SIG-M5 treated with dmso at 0.1 percent for 504 hours (cell line): ENCODE measurements around the gene SEMA5A.
A peak's percentile ranks its signal among the peaks of the same experiment; 100 is the strongest.

Experiments
- DNase-seq: peaks from one replicate; lab custom pipeline; 2025; ENCODE audit not compliant: unreplicated experiment; lab: John Stamatoyannopoulos, UW

SEMA5A gene

GRCh38 chr5:9547122-9547947 lies 1.5 kb upstream of the SEMA5A start:
- DNase-seq: no peak

- no peak for DNase-seq
Measured at GRCh38 chr5:9545136-9545991, 511 bp downstream of the SEMA5A start.

- DNase-seq: peak; percentile 13
Measured at GRCh38 chr5:9544502-9545135, 1.3 kb downstream of the SEMA5A start.

DNA sequence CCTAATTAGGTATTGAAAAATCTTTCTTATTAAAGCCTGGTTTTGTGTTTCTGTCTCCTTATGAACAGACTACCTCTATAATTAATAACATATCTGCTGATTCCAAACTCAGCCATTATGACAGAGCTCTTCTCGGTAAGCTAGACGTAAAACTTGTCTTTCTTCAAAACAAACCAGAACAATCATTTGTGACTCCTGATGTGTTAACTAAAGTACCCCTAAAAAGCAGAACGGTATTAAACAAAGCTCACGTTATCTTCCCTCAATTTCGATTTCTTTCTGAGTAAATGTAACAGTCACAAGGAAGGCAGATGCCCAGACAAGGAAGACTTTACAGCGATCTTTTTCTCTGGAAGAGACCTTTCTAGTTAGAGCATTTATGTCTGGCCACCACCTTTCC lies 1.8 kb downstream of the SEMA5A start:
- DNase-seq: no peak

GRCh38 chr5:9543311-9543920 lies 2.5 kb downstream of the SEMA5A start:
- no peak for DNase-seq

- no peak for DNase-seq
Measured at GRCh38 chr5:9540791-9541190, 5.1 kb downstream of the SEMA5A start.

DNA sequence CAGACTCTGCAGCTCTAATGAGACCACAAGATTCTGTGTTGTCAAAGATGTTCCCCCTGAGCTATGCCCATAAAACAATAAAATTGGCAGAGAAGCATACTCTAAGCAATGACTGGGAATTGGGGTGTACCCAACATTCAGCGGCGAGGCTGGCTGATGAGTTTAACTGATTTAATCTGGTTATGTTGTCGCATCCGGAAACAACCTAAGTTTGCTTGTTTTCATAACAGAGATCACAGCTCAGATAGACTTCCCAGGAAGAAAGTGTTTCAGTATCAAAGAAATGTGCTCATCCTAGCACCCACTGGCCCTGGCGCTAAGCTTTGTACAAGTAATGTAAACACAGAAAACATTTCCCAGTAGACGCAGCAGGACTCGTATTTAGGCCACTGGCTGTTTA lies 7.4 kb downstream of the SEMA5A start:
- no peak for DNase-seq

- no peak for DNase-seq
Measured at GRCh38 chr5:9537223-9538141, 8.4 kb downstream of the SEMA5A start.

DNA sequence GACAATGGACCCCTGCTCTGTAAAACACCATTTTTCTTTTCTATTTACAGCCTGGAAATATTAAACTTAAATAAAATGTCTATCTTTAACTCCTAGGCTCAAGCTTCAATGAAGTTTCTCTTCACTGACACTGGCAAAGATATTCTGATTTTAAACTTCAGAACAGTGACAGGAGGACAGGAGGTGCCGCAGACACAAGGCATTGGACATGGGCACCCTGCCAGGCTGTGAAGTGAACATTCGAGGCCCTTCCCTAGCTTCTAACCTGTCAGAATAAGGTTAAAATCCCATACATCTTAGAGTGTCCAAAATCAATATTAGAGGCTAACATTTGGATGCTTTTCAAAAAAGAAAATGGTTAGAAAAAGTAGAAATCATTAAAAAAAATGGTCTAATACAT lies 9.2 kb downstream of the SEMA5A start:
- DNase-seq: no peak

GRCh38 chr5:9534881-9535517 lies 10.9 kb downstream of the SEMA5A start:
- DNase-seq: no peak

- DNase-seq: no peak
Measured at GRCh38 chr5:9533562-9534364, 12.1 kb downstream of the SEMA5A start.

GRCh38 chr5:9533096-9533495 lies 12.8 kb downstream of the SEMA5A start:
- DNase-seq: no peak

DNA sequence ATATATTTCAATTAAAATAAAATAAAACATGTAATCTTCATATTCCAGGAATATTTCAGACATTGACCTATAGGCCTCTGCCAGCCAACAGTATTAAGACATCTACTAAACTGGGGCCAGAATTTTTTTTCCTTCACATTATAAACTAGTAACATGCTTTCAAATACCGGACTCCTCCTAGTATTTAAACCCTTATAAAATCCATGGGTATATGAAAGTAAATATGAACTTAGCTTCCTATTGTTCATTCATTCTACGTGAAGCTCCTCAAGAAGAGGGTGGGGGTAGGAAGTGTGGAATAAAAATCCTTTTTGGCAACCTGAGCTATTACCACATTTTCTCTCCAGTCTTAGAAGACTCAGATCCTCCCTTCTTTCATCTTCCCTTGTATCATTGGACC lies 16.4 kb downstream of the SEMA5A start:
- DNase-seq: no peak

DNA sequence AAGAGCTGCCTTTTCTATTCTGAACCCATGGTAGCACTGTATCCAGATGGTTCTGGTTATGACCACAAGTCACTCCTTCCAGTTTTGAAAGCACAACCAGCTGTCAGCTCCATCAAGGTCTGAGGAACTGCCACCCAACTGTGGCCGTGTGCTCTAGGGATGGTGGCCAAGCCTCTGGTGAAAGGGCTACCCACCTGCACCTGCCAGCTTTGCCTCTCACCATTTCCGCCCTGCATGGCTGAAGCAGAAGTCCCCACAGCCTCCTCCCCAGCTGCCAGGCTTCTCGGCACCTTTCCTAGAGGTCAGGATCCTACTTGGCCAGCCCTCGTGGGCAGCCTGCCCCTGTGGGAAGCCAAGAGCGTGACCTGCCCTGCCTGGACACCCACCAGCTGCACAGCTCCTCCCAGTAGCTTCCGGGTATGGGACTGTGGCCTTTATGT lies 16.8 kb downstream of the SEMA5A start:
- no peak for DNase-seq

- DNase-seq: no peak
Measured at GRCh38 chr5:9524941-9525340, 20.9 kb downstream of the SEMA5A start.

DNA sequence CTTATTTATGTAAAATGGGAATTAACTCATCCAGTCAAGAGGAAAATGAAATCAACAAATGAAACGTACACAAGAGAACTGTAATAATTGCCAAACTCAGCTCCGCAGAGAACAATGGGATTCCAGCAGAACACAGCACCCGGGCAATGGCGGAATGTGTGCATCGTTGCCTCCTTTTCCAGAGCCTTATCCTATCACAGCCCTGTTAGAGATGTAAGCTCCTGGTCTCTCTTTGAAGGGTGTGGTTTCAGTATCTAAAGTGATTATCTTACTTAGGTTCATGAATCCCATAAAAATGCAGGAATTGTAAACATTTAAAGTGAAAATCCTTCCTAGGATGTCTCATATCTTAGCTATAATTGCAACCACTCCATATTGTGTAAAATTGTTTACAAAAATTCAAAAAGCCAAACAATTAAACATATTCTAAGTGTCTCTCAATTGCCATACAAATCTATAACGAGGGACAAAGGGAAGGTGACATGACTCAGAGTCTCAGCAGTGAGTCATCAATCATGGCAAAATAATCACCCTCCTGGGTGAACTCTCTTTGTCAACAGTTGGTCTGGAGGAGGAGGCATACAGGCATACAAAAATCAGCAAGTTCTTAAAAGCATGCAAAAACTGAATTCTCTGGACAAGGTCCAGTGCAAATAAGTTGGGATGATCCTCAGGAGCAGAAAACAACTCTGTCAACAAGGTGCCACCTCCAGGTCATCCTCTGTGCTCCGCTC lies 22.6 kb downstream of the SEMA5A start:
- DNase-seq: no peak

GRCh38 chr5:9519537-9519936 lies 26.3 kb downstream of the SEMA5A start:
- DNase-seq: no peak

DNA sequence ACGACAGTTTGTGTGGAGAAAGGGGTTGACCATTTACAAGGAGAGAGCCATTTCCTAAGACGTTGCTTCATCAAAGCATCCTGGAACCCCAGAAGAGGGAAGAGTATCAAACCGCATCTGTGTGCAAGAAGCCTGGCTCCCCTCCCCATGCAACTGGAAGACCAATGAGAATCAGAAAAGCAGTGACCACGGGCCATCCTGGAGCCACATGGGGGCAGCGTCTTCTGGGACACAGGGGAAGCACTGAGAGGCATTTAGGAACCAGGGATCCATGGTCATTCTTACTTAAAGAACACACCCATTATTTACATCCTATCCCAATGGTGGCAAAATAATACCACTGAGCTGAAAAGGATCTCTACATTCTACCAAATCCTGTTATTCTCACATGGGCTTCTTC lies 29.3 kb downstream of the SEMA5A start:
- DNase-seq: no peak
